Measurements from ENCODE around the gene HERC4. TPM values are rescaled to one million over a fixed set of nuclear protein-coding genes. Genes with fewer than 3 reads are reported as not detected.
"Not testable (repeated sequence)": the region's sequence is repeated elsewhere in the genome, so short reads cannot be mapped to it uniquely, and the experiment has no call there.

The HERC4 gene
- total RNA-seq, 1 donor from 2014 or later = 74.2 TPM

DNA sequence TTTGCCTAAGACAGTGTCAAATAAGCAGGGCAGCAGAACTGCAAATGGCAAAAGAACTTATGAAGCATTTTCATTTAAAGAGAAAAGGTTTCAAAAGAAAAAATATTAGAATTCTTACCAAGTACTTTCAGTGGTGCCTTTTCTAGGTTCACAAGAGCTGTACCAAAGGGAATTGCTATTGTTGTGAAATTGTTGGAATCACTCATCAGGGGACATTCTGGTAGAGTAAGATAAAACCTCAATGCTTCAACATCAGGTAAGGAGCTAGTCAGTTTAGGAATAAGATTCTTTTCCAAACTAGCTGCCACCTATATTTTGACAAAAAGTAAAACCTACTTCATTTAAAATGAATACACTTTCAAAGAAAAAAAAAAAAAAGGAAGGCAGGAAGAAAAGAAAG lies 85.0 kb downstream of the HERC4 start:
- Histone ChIP-seq H3K4me3 (no peak overlapping the region), H2AFZ (replicated peaks) (no peak overlapping the region), H3K4me2 (no peak overlapping the region), H3K36me3 (peaks cover 6% of the 10 kb centered on the region), H3K9me3 (ENCODE audit: low read depth) (no peaks in the 10 kb centered on the region), H3K9ac (no peak overlapping the region), H3K79me2 (ENCODE audit: low read depth) (no peaks in the 10 kb centered on the region), H3F3A (ENCODE audit: low read depth) (peaks cover 13% of the 10 kb centered on the region), H3K27me3 (no peaks in the 10 kb centered on the region), H3K4me1 (peaks cover 16% of the 10 kb centered on the region), H3K27ac (no peak overlapping the region), H4K20me1 (ENCODE audit: low read depth) (no peaks in the 10 kb centered on the region)
- no peak for TF ChIP-seq EZH2 (IDR thresholded peaks at IDR 0.05)
- TF ChIP-seq, protein P1, sequence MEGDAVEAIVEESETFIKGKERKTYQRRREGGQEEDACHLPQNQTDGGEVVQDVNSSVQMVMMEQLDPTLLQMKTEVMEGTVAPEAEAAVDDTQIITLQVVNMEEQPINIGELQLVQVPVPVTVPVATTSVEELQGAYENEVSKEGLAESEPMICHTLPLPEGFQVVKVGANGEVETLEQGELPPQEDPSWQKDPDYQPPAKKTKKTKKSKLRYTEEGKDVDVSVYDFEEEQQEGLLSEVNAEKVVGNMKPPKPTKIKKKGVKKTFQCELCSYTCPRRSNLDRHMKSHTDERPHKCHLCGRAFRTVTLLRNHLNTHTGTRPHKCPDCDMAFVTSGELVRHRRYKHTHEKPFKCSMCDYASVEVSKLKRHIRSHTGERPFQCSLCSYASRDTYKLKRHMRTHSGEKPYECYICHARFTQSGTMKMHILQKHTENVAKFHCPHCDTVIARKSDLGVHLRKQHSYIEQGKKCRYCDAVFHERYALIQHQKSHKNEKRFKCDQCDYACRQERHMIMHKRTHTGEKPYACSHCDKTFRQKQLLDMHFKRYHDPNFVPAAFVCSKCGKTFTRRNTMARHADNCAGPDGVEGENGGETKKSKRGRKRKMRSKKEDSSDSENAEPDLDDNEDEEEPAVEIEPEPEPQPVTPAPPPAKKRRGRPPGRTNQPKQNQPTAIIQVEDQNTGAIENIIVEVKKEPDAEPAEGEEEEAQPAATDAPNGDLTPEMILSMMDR (IDR thresholded peaks at IDR 0.05) = no peak
- TF ChIP-seq EZH2phosphoT487 (IDR thresholded peaks at IDR 0.05) = no peak
- H3K27me3 Mint-ChIP-seq (ENCODE audit: insufficient read depth, low read depth) = no peaks in the 10 kb centered on the region
- H3K4me3 Mint-ChIP-seq = no peak overlapping the region
- H3K36me3 Mint-ChIP-seq = peaks cover 9% of the 10 kb centered on the region
- no peaks in the 10 kb centered on the region for H3K4me1 Mint-ChIP-seq
- no peaks in the 10 kb centered on the region for H3K9me3 Mint-ChIP-seq
- no peak overlapping the region for H3K27ac Mint-ChIP-seq
- no peak for DNase-seq (ENCODE audit: low spot score)

GRCh38 chr10:67988606-67989005 lies 86.5 kb downstream of the HERC4 start:
- no peaks in the 10 kb centered on the region for H3K27me3 ChIP-seq
- H3K4me3 ChIP-seq = no peak overlapping the region
- H3K4me2 ChIP-seq = no peak overlapping the region
- Mint-ChIP-seq H3K9me3 (no peaks in the 10 kb centered on the region), H3K27me3 (ENCODE audit: insufficient read depth, low read depth) (no peaks in the 10 kb centered on the region), H3K36me3 (peaks cover 10% of the 10 kb centered on the region), H3K27ac (no peak overlapping the region), H3K4me1 (no peaks in the 10 kb centered on the region), H3K4me3 (no peak overlapping the region)
- no peaks in the 10 kb centered on the region for H3K79me2 ChIP-seq (ENCODE audit: low read depth)
- no peaks in the 10 kb centered on the region for H4K20me1 ChIP-seq (ENCODE audit: low read depth)
- TF ChIP-seq EZH2 (IDR thresholded peaks at IDR 0.05) = no peak
- TF ChIP-seq, protein P1 (IDR thresholded peaks at IDR 0.05) = no peak
- no peak for TF ChIP-seq EZH2phosphoT487 (IDR thresholded peaks at IDR 0.05)
- no peaks in the 10 kb centered on the region for H3K9me3 ChIP-seq (ENCODE audit: low read depth)
- H3K27ac ChIP-seq = no peak overlapping the region
- H3K9ac ChIP-seq = no peak overlapping the region
- DNase-seq (ENCODE audit: low spot score) = no peak
- peaks cover 16% of the 10 kb centered on the region for H3K4me1 ChIP-seq
- H3F3A ChIP-seq (ENCODE audit: low read depth) = peaks cover 13% of the 10 kb centered on the region
- H3K36me3 ChIP-seq = peaks cover 8% of the 10 kb centered on the region
- no peak overlapping the region for H2AFZ ChIP-seq (replicated peaks)

- not testable (repeated sequence) for H3K27me3 ChIP-seq; H3F3A ChIP-seq (ENCODE audit: low read depth); H3K9ac ChIP-seq; H3K27ac ChIP-seq; H3K9me3 Mint-ChIP-seq; H3K4me3 ChIP-seq; H4K20me1 ChIP-seq (ENCODE audit: low read depth); H3K27ac Mint-ChIP-seq; H3K4me2 ChIP-seq; H3K4me3 Mint-ChIP-seq; H3K4me1 Mint-ChIP-seq; H3K79me2 ChIP-seq (ENCODE audit: low read depth); H3K27me3 Mint-ChIP-seq (ENCODE audit: insufficient read depth, low read depth); H3K9me3 ChIP-seq (ENCODE audit: low read depth); DNase-seq (ENCODE audit: low spot score); H3K4me1 ChIP-seq; H2AFZ ChIP-seq (replicated peaks)
- peaks cover 35% of the 10 kb centered on the region for H3K36me3 Mint-ChIP-seq
- H3K36me3 ChIP-seq = peaks cover 14% of the 10 kb centered on the region
These were observed 92.5 kb downstream of the HERC4 start for GRCh38 chr10:67982603-67983002.

DNA sequence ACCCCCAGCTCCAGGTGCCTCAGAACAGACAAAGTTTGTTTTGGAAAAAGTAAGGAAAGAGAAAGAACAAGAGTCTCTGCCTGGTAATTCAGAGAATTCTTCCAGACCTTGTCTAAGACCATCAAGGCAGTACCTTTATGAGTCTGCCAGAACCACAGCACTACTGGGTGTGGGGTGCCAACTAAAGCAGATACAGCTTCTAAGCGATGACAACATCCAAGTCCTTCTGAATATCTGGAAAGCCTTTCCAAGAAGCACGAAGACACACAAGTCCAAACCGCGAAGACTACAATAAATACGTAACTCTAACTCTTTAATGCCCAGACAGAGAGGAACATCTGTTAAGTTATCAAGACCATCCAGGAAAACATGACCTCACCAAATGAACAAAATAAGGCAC lies 96.3 kb downstream of the HERC4 start:
- Mint-ChIP-seq H3K36me3 (peaks cover 40% of the 10 kb centered on the region), H3K27me3 (ENCODE audit: insufficient read depth, low read depth) (no peaks in the 10 kb centered on the region), H3K4me3 (no peak overlapping the region), H3K9me3 (no peaks in the 10 kb centered on the region), H3K27ac (no peak overlapping the region), H3K4me1 (no peaks in the 10 kb centered on the region)
- Histone ChIP-seq H3K36me3 (peaks cover 14% of the 10 kb centered on the region), H3K27me3 (no peaks in the 10 kb centered on the region), H2AFZ (replicated peaks) (no peak overlapping the region), H3F3A (ENCODE audit: low read depth) (peaks cover 13% of the 10 kb centered on the region), H3K9ac (no peak overlapping the region), H3K9me3 (ENCODE audit: low read depth) (no peaks in the 10 kb centered on the region), H3K4me2 (no peak overlapping the region), H4K20me1 (ENCODE audit: low read depth) (no peaks in the 10 kb centered on the region), H3K79me2 (ENCODE audit: low read depth) (no peaks in the 10 kb centered on the region), H3K4me1 (peaks cover 13% of the 10 kb centered on the region), H3K4me3 (no peak overlapping the region), H3K27ac (no peak overlapping the region)
- DNase-seq (ENCODE audit: low spot score) = no peak
- TF ChIP-seq EZH2phosphoT487 (IDR thresholded peaks at IDR 0.05) (no peak), EZH2 (IDR thresholded peaks at IDR 0.05) (no peak)
- TF ChIP-seq, protein P1 (IDR thresholded peaks at IDR 0.05) = no peak

Measured in neural progenitor cell (in vitro differentiated cells).